GM12892 (cell line): ENCODE measurements around the gene HLA-F.

Experiments
- POLR2AphosphoS5 ChIP-seq: IDR thresholded peaks from 2 replicates; pipeline ENCODE4 v1.6.1; 2011; ENCODE audit warnings: low read depth, low read length, control low read depth
- TAF1 ChIP-seq: IDR thresholded peaks from 2 replicates; pipeline ENCODE4 v1.6.1; 2011; ENCODE audit warnings: low read depth, mild to moderate bottlenecking, control low read depth, low read length, borderline replicate concordance

- TF ChIP-seq TAF1: no peak
- TF ChIP-seq POLR2AphosphoS5: no peak
These were observed 46.1 kb upstream of the HLA-F start for GRCh38 chr6:29676981-29677601.
